ENCODE data around the gene MSL3.

- TF ChIP-seq CREB1 (CRISPR knock-in tag; IDR thresholded peaks at IDR 0.05) (no peak), IRF1 (CRISPR knock-in tag; IDR thresholded peaks at IDR 0.05) (no peak), CTCF (IDR thresholded peaks at IDR 0.05) (no peak), MLX (CRISPR knock-in tag; IDR thresholded peaks at IDR 0.05) (no peak), SP1 (CRISPR knock-in tag; conservative IDR thresholded peaks at IDR 0.05) (no peak)
These were observed 2.9 kb downstream of the MSL3 start for GRCh38 chrX:11760958-11761357.
